Hepatocyte (in vitro differentiated cells): ENCODE measurements around the gene PTPRT.

Experiments
- EZH2 ChIP-seq: fragments of 200-600 bp; sonication (generic); IDR thresholded peaks from 2 replicates; pipeline ENCODE4 v1.6.1; 2016; ENCODE audit warnings: antibody characterized with exemption, mild to moderate bottlenecking, borderline replicate concordance
- EZH2phosphoT487 ChIP-seq: fragments of 200-600 bp; sonication (generic); IDR thresholded peaks from one replicate; pipeline ENCODE4 v1.6.1; 2018; ENCODE audit warnings: antibody characterized with exemption, mild to moderate bottlenecking, low read depth, moderate library complexity; ENCODE audit not compliant: unreplicated experiment, severe bottlenecking
- TF ChIP-seq, protein P1 (sequence below): fragments of 200-600 bp; sonication (generic); IDR thresholded peaks from 2 replicates; pipeline ENCODE4 v1.5.1; 2016; ENCODE audit warnings: antibody characterized with exemption, mild to moderate bottlenecking; ENCODE audit not compliant: poor library complexity

GRCh38 chr20:42864116-42864515, 325.6 kb downstream of the PTPRT start:
- TF ChIP-seq EZH2phosphoT487 = no peak
- TF ChIP-seq, protein P1, sequence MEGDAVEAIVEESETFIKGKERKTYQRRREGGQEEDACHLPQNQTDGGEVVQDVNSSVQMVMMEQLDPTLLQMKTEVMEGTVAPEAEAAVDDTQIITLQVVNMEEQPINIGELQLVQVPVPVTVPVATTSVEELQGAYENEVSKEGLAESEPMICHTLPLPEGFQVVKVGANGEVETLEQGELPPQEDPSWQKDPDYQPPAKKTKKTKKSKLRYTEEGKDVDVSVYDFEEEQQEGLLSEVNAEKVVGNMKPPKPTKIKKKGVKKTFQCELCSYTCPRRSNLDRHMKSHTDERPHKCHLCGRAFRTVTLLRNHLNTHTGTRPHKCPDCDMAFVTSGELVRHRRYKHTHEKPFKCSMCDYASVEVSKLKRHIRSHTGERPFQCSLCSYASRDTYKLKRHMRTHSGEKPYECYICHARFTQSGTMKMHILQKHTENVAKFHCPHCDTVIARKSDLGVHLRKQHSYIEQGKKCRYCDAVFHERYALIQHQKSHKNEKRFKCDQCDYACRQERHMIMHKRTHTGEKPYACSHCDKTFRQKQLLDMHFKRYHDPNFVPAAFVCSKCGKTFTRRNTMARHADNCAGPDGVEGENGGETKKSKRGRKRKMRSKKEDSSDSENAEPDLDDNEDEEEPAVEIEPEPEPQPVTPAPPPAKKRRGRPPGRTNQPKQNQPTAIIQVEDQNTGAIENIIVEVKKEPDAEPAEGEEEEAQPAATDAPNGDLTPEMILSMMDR = no peak
- TF ChIP-seq EZH2 = no peak
